ENCODE results near the gene PDE11A.

- TF ChIP-seq POLR2AphosphoS5 (IDR thresholded peaks at IDR 0.05) (no peak), EP300 (IDR thresholded peaks at IDR 0.05) (no peak)
- TF ChIP-seq, protein P1, sequence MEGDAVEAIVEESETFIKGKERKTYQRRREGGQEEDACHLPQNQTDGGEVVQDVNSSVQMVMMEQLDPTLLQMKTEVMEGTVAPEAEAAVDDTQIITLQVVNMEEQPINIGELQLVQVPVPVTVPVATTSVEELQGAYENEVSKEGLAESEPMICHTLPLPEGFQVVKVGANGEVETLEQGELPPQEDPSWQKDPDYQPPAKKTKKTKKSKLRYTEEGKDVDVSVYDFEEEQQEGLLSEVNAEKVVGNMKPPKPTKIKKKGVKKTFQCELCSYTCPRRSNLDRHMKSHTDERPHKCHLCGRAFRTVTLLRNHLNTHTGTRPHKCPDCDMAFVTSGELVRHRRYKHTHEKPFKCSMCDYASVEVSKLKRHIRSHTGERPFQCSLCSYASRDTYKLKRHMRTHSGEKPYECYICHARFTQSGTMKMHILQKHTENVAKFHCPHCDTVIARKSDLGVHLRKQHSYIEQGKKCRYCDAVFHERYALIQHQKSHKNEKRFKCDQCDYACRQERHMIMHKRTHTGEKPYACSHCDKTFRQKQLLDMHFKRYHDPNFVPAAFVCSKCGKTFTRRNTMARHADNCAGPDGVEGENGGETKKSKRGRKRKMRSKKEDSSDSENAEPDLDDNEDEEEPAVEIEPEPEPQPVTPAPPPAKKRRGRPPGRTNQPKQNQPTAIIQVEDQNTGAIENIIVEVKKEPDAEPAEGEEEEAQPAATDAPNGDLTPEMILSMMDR (IDR thresholded peaks at IDR 0.05), result no peak
Observed at GRCh38 chr2:177857538-177857937, 215.0 kb downstream of the PDE11A start.
